ENCODE measurements around the gene TAL1. TPM values are rescaled to one million over a fixed set of nuclear protein-coding genes. Genes with fewer than 3 reads are reported as not detected.
"Not testable (repeated sequence)": the region's sequence is repeated elsewhere in the genome, so short reads cannot be mapped to it uniquely, and the experiment has no call there.

Gene TAL1
- total RNA-seq, 4 donors from 2014 or later: 1.2 to 7.4 (median 2.9) TPM

- H3K9me3 ChIP-seq: no peaks in the 10 kb centered on the region
- TF ChIP-seq POLR2A (IDR thresholded peaks at IDR 0.05) (no peak), CTCF (IDR thresholded peaks at IDR 0.05) (no peak)
- no peaks in the 10 kb centered on the region for H3K27me3 ChIP-seq
- no peaks in the 10 kb centered on the region for H3K36me3 ChIP-seq
- H3K4me1 ChIP-seq: no peaks in the 10 kb centered on the region
- H3K27ac ChIP-seq: no peak overlapping the region
- DNase-seq: no peak
- no peak overlapping the region for H3K4me3 ChIP-seq
These were observed 24.1 kb downstream of the TAL1 start for GRCh38 chr1:47207803-47208373.

GRCh38 chr1:47205918-47206317 lies 26.1 kb downstream of the TAL1 start:
- no peaks in the 10 kb centered on the region for H3K4me1 ChIP-seq
- H3K27me3 ChIP-seq: no peaks in the 10 kb centered on the region
- DNase-seq: no peak
- H3K4me3 ChIP-seq: no peak overlapping the region
- no peaks in the 10 kb centered on the region for H3K9me3 ChIP-seq
- TF ChIP-seq CTCF (IDR thresholded peaks at IDR 0.05) (no peak), POLR2A (IDR thresholded peaks at IDR 0.05) (no peak)
- H3K36me3 ChIP-seq: no peaks in the 10 kb centered on the region
- no peak overlapping the region for H3K27ac ChIP-seq

GRCh38 chr1:47203504-47203903 lies 28.5 kb downstream of the TAL1 start:
- H3K4me1 ChIP-seq, H3K27me3 ChIP-seq, DNase-seq, H3K4me3 ChIP-seq, H3K9me3 ChIP-seq, H3K36me3 ChIP-seq, H3K27ac ChIP-seq: not testable (repeated sequence)

GRCh38 chr1:47201179-47201578 lies 30.8 kb downstream of the TAL1 start:
- no peaks in the 10 kb centered on the region for H3K27me3 ChIP-seq
- TF ChIP-seq CTCF (IDR thresholded peaks at IDR 0.05) (no peak), POLR2A (IDR thresholded peaks at IDR 0.05) (no peak)
- DNase-seq: no peak

GRCh38 chr1:47198214-47198613 lies 33.8 kb downstream of the TAL1 start:
- no peak overlapping the region for H3K4me3 ChIP-seq
- no peak for DNase-seq
- H3K27me3 ChIP-seq: no peaks in the 10 kb centered on the region
- no peak overlapping the region for H3K27ac ChIP-seq
- no peak for TF ChIP-seq POLR2A (IDR thresholded peaks at IDR 0.05)
- TF ChIP-seq CTCF (IDR thresholded peaks at IDR 0.05): no peak
- no peaks in the 10 kb centered on the region for H3K9me3 ChIP-seq
- no peaks in the 10 kb centered on the region for H3K4me1 ChIP-seq
- no peaks in the 10 kb centered on the region for H3K36me3 ChIP-seq

More at GRCh38 chr1:47201179-47201578, 30.8 kb downstream of the TAL1 start:
- H3K27ac ChIP-seq: no peak overlapping the region
- no peaks in the 10 kb centered on the region for H3K9me3 ChIP-seq
- no peak overlapping the region for H3K4me3 ChIP-seq
- H3K36me3 ChIP-seq: no peaks in the 10 kb centered on the region
- no peaks in the 10 kb centered on the region for H3K4me1 ChIP-seq

- TF ChIP-seq POLR2A (IDR thresholded peaks at IDR 0.05): no peak
- TF ChIP-seq CTCF (IDR thresholded peaks at IDR 0.05): no peak
- Histone ChIP-seq H3K36me3 (no peaks in the 10 kb centered on the region), H3K4me3 (no peak overlapping the region), H3K9me3 (no peaks in the 10 kb centered on the region), H3K27me3 (no peaks in the 10 kb centered on the region), H3K27ac (no peak overlapping the region), H3K4me1 (peaks cover 0 to 11% (median 0%) of the 10 kb centered on the region in 4 donors)
- no peak for DNase-seq
These were observed 35.4 kb downstream of the TAL1 start for GRCh38 chr1:47196622-47197021.

- DNase-seq, H3K4me3 ChIP-seq, H3K36me3 ChIP-seq, H3K9me3 ChIP-seq, H3K27me3 ChIP-seq, H3K27ac ChIP-seq: not testable (repeated sequence)
- H3K4me1 ChIP-seq: peaks cover 0 to 12% (median 0%) of the 10 kb centered on the region in 4 donors
These were observed 36.0 kb downstream of the TAL1 start for GRCh38 chr1:47195981-47196380.
